OCI-LY3 (cell line): Measurements from ENCODE around the gene MYH9.

ENCODE experiments used
- CTCF ChIP-seq: fragments of 200-600, 300-600 bp; sonication (generic); IDR thresholded peaks from 2 replicates; pipeline ENCODE4 v1.5.1; 2014; ENCODE audit warnings: antibody characterized with exemption, low read length, low read depth
- EZH2phosphoT487 ChIP-seq: fragments of 200-600 bp; shearing (Covaris generic); IDR thresholded peaks from 2 replicates; pipeline ENCODE4 v1.6.1; 2018; ENCODE audit warnings: antibody characterized with exemption, mixed run types, low read depth

- no peak for TF ChIP-seq CTCF
- no peak for TF ChIP-seq EZH2phosphoT487
Measured at GRCh38 chr22:36348760-36349159, 39.0 kb downstream of the MYH9 start.
